ENCODE data around the gene COMMD10.

GRCh38 chr5:116229131-116229689, 144.4 kb downstream of the COMMD10 start:
- TF ChIP-seq POLR2A (IDR thresholded peaks at IDR 0.05) (no peak), CTCF (IDR thresholded peaks at IDR 0.05) (no peak), EP300 (IDR thresholded peaks at IDR 0.05) (no peak)
